ENCODE measurements around the gene ATXN7L3.

ATXN7L3 gene

GRCh38 chr17:44216173-44216572 lies 16.5 kb upstream of the ATXN7L3 start:
- TF ChIP-seq USF1 (IDR thresholded peaks at IDR 0.05) (no peak), REST (IDR thresholded peaks at IDR 0.05; ENCODE audit: low read depth) (no peak), TAF1 (IDR thresholded peaks at IDR 0.05; ENCODE audit: low read depth) (no peak), EGR1 (IDR thresholded peaks at IDR 0.05) (no peak), RAD21 (IDR thresholded peaks at IDR 0.05; ENCODE audit: low read depth) (no peak), CEBPB (IDR thresholded peaks at IDR 0.05) (no peak), NFIC (IDR thresholded peaks at IDR 0.05) (no peak)

GRCh38 chr17:44214896-44215295 lies 15.2 kb upstream of the ATXN7L3 start:
- TF ChIP-seq ZBTB7A (IDR thresholded peaks at IDR 0.05; ENCODE audit: low read depth) (no peak), MAX (IDR thresholded peaks at IDR 0.05) (no peak), FOXM1 (IDR thresholded peaks at IDR 0.05; ENCODE audit: borderline replicate concordance, low read depth) (no peak), NFIC (IDR thresholded peaks at IDR 0.05) (no peak), EP300 (IDR thresholded peaks at IDR 0.05; ENCODE audit: borderline replicate concordance) (no peak), TEAD4 (IDR thresholded peaks at IDR 0.05) (no peak), CREB1 (IDR thresholded peaks at IDR 0.05; ENCODE audit: low read depth) (no peak), RAD21 (IDR thresholded peaks at IDR 0.05; ENCODE audit: low read depth) (no peak), USF1 (IDR thresholded peaks at IDR 0.05) (no peak), CEBPB (IDR thresholded peaks at IDR 0.05) (no peak), TCF12 (IDR thresholded peaks at IDR 0.05; ENCODE audit: low read depth) (no peak), REST (IDR thresholded peaks at IDR 0.05; ENCODE audit: low read depth) (no peak), TAF1 (IDR thresholded peaks at IDR 0.05; ENCODE audit: low read depth) (no peak), EGR1 (IDR thresholded peaks at IDR 0.05) (no peak), YY1 (IDR thresholded peaks at IDR 0.05; ENCODE audit: low read depth) (no peak)

- TF ChIP-seq USF1 (IDR thresholded peaks at IDR 0.05) (no peak), ZBTB7A (IDR thresholded peaks at IDR 0.05; ENCODE audit: low read depth) (no peak), MAX (IDR thresholded peaks at IDR 0.05) (no peak), RAD21 (IDR thresholded peaks at IDR 0.05; ENCODE audit: low read depth) (no peak), NFIC (IDR thresholded peaks at IDR 0.05) (no peak), CEBPB (IDR thresholded peaks at IDR 0.05) (no peak), YY1 (IDR thresholded peaks at IDR 0.05; ENCODE audit: low read depth) (no peak), TEAD4 (IDR thresholded peaks at IDR 0.05) (no peak), EP300 (IDR thresholded peaks at IDR 0.05; ENCODE audit: borderline replicate concordance) (no peak)
Measured at GRCh38 chr17:44214230-44214494, 14.5 kb upstream of the ATXN7L3 start.

- no peak for TF ChIP-seq NFIC (IDR thresholded peaks at IDR 0.05)
- TF ChIP-seq TAF1 (IDR thresholded peaks at IDR 0.05; ENCODE audit: low read depth), result no peak
- no peak; the same call in 1 of the 2 replicates for TF ChIP-seq ZBTB7A (IDR thresholded peaks at IDR 0.05; ENCODE audit: low read depth)
- TF ChIP-seq MAX (IDR thresholded peaks at IDR 0.05), result no peak
- no peak for TF ChIP-seq EGR1 (IDR thresholded peaks at IDR 0.05)
- TF ChIP-seq EP300 (IDR thresholded peaks at IDR 0.05; ENCODE audit: borderline replicate concordance), result no peak
- no peak for TF ChIP-seq REST (IDR thresholded peaks at IDR 0.05; ENCODE audit: low read depth)
- TF ChIP-seq CEBPB (IDR thresholded peaks at IDR 0.05), result no peak
- TF ChIP-seq YY1 (IDR thresholded peaks at IDR 0.05; ENCODE audit: low read depth), result no peak
- TF ChIP-seq FOXM1 (IDR thresholded peaks at IDR 0.05; ENCODE audit: borderline replicate concordance, low read depth), result no peak
- no peak for TF ChIP-seq CREB1 (IDR thresholded peaks at IDR 0.05; ENCODE audit: low read depth)
- TF ChIP-seq TEAD4 (IDR thresholded peaks at IDR 0.05), result no peak
- no peak for TF ChIP-seq RAD21 (IDR thresholded peaks at IDR 0.05; ENCODE audit: low read depth)
- TF ChIP-seq TCF12 (IDR thresholded peaks at IDR 0.05; ENCODE audit: low read depth), result no peak
- TF ChIP-seq USF1 (IDR thresholded peaks at IDR 0.05), result no peak
Measured at GRCh38 chr17:44213403-44214229, 13.9 kb upstream of the ATXN7L3 start.

Data from Ishikawa (cell line).